ENCODE results near the gene EZR.

- TF ChIP-seq CTCF (IDR thresholded peaks at IDR 0.05) (no peak), POLR2A (IDR thresholded peaks at IDR 0.05) (no peak), POLR2AphosphoS5 (IDR thresholded peaks at IDR 0.05) (no peak)
Observed at GRCh38 chr6:158760618-158761250, 58.4 kb downstream of the EZR start.
